Stimulated activated CD8-positive, alpha-beta memory T cell treated with anti-CD3 and anti-CD28 coated beads, Interleukin-15, amount 100 ng/mL, for 1 hour (primary cell): ENCODE data around the gene PRR23E.

ENCODE experiments used
- DNase-seq: peaks from one replicate; pipeline ENCODE4 v3.0.0-alpha.2; 2020; ENCODE audit warnings: low read depth

Gene PRR23E

DNA sequence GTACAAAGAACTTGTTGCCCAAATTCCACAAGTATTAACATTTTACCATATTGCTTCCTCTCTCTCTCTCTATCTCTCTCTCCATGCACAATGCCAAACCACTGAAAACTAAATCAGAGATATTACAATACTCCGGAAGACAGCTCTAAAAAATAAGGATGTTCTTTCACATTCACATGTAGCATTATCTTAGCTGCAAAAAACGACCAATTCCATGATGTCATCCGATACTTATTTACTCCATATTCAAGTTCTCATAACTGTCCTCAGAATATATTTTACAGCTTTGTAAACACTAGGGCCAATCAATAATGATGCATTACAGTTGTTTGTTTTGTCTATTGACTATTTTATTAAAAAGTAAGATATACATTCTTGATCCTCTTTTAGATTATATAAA, 7.7 kb upstream of the PRR23E start:
- no peak for DNase-seq

DNA sequence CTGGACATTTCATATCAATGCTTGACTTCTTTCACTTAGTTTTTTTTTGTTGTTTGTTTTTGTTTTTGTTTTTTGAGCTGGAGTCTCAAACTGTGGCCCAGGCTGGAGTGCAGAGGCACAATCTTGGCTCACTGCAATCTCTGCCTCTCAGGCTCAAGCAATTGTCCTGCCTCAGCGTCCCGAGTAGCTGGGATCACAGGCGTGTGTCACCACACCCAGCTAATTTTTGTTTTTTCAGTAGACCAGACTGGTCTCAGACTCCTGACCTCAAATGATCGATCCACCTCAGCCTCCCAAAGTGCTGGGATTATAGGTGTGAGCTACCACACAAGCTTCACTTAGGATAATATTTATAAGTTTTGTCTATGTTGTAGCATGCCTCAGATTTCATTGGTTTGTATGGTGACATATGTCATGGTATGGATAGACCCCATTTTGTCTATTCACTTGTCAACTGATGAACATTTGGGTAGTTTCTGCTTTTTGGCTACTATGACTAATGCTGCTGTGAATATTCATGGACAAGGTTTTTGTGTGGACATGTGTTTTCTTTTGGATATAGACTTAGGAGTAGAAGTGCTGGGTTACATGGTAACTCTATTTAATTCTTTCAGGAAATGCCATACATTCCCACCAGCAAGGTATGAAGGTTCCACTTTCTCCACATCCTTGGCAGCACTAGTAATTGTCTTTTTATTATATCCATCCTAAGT, 6.8 kb upstream of the PRR23E start:
- no peak for DNase-seq

DNA sequence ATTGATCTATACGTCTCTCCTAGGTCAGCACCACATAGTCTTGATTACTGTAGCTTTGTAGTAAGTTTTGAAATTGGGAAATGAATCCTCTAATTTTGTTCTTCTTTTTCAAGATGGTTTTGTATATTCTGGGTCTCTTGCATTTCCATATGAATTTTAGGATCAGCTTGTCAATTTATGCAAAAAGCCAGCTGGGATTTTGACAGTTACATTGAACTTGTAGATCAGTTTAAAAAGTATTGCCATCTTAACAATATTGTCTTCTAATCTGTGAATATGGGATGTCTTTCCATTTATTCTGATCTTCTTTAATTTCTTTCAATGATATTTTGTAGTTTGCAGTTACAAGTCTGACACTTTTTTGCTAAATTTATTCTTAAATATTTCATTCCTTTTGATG, 5.6 kb upstream of the PRR23E start:
- no peak for DNase-seq

DNA sequence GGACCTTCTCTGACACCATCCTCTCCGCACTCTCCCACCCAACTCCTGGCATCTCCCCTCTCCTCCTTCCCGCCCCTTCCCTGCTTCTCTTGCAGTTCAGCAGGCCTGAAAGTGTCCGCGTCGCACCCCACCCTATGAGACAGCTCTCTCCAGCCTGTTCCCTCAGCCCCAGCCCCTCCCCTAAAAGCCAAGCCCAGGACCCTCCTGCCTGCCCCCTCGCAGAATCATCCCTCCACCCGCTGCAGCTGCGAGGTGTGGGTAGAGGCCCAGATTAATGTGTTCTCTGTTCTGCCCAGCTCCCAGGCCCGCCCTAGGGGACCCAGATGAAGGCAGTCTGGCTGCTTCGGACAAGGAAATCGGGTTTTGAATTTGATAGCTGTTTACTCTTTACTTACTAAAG, 410 bp downstream of the PRR23E start:
- no peak for DNase-seq

DNA sequence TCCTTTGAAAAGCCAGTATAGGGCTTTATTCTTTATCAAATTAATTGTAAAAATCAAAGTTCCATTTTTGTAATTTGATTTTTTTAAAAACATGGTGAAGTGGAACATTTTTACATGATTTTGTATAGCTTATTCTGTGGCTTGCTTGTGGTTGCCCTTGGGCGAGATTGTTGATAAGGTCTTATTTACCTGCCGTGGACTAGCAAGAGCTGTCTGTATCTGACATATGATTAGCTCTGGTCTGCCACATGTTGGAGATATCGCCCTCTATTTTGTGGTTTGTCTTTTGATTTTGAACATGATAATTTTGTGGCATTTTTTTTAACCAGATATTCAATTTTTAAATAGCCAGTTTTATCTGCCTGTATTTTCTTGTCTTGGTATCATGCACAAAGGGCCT, 844 bp downstream of the PRR23E start:
- DNase-seq = no peak

DNA sequence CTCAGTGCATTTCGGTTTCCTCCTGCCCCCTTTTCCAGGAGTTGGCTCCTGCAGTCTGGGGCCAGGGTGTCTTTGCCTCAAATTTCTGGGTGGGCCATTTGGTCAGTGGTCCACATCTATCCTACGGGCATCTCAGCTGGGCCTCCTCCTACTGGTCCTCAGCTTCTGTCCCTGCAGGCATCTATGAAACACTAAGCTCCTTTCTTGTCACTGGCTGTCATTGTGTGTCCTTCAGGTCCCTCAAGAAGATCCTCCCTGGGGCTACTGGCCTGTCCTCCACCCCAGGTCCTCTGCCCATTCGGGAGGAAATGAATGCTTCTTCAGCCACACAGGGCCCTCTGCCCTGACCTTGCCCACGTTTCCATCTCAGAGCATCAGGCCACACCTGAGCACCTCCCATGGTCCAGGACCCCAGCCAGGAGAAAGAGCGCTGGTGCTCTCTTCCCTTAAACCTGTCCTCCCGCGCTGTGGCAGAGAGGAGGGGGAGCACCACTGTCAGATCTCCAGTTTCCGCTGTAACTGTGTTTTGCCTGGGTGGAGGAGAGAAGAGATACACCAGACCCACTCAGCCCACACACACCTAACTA, 1.8 kb downstream of the PRR23E start:
- DNase-seq = no peak

DNA sequence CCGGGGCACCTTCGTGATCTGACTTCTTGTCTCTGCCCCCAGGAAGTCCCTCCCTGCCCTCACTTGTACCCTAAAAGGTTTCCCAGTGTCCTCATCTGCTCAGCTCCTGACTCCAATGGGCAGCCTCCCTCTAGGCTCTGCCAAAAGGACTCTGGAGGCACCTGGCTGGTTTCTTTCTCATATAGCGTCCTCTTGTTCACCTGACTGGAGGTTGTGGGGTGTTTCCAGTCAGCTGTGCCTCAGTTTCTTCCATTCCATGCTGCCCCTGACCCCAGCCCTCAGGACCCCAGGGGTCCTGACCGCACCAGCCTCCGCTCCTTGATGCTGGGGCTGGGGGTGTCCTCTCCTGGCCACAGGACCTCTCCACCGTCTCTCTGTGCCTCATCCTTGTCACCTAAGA, 2.5 kb downstream of the PRR23E start:
- DNase-seq = no peak

DNA sequence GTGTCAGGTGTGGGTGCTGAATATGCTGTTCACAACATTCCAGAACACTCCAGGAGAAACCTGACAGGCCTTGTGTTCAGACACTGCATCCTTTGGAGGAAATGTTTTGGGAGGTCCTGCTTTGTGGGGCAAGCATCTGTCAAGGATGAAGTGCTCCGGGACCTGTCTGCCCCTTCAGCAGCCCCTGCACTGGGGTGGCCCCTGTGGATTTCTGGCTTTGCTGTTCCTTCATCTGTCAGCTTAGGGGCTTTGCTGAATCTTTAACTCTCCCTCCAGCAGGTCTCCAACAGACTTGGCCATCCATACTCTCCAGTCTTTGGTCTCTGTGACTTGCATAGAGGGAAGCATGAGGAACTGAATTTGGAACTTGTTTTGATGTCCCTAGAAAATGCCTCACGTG, 3.1 kb downstream of the PRR23E start:
- no peak for DNase-seq

DNA sequence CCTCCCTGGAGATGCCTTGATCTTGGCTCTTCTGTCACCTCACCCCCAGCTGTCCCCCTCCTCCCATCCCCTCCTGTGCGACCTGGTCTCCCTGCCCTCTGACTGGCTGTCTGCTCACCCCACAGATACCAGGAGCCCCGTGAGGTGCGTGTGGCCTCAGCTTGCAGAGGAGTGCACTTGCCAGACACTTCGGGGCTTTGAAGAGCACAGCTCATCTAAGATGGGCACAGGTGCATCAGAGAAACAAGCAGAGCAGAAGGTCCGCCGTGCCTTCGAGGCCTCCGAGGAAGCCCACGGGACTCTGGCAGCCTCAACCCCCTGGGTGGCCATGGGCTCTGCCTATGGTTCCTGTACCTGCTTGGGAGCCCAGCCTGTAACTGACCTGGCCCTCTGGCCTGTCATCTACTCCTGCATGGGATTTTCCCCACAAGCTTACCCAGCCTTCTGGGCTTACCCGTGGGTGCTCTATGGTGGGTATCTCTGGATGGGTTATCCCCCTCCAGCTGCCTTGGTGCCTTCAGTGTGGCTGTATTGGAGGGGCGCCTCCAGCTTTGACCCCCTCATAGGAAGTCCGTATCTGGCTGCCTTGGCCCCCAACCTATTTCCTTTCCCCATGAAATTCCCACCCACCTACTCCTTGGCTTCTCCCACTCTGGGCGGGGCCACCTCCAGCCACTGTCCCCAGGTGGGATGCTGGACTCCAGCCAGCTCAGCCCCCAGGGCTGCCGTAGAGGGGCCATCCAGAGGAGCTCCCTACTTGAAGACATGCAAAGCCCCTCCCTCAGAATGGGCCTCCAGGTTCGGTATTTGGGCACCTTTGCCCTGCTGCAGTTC, 3.8 kb downstream of the PRR23E start:
- DNase-seq = no peak

DNA sequence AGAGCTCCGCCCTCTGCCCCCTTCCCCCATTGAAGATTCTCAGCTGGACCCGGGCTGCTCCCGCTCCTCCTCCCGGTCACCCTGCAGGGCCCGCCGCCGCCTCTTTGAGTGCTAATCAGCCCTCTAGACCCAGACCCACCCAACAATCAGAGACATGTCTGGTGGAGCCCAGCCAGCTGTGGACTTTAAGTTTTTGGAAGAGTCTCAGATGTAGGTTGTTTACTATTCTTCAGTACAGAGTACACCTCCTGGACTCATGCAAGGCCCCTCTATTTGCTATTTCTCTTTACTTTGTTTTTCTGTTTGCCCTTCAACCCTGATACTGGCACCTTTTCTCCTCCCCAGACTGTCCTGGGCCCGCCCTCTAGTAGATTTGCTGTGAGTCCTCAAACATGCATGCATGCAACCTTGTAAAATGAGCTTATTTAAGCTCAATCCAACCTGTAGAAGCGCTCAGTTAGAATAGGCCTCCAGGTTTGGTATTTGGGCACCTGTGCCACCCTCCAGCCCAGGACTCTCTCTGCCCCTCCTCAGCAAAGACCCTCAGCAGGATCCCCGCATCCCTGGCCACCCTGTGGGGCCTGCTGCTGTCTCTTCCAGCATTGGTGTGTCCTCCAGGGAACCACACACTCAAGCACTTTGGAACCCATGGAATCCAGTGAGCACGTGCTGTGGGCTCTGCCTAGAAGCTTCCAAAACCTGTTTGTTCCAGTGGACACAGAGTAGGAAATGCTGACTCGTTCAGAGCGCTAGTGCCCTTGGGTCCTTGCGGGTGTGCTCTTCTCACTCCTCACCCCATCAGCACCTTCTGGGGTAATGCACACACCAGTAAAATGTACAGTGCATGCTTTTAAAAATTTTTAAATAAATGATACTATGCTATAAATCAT, 4.6 kb downstream of the PRR23E start:
- DNase-seq = no peak

DNA sequence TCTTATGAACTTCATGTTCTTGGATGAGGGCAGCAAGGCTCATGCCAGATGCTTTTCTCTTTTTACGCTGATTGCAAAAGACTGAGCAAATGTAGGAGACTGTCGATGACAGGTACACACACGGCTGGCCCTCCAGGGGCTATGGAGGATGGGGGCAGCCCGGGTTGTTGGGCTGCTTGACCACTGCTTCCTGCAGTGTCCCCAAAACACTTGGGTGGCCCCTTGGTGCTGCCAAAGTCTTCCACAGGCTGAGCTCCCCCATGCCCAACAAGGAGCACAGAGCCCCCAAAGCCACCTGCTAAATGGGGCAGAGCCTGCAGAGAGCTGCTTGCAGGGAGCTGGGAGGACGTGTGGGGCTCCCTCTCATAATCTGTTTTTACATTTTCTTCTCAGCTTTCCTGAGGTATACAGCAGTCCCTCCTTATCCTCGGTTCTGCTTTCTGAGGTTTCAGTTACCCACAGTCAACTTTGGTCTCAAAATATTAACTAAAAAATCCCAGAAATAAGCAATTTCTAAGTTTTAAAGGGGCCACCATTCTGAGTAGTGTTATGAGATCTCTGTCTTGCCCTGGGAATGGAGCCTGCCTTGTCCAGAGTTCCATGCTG, 7.3 kb downstream of the PRR23E start:
- no peak for DNase-seq

DNA sequence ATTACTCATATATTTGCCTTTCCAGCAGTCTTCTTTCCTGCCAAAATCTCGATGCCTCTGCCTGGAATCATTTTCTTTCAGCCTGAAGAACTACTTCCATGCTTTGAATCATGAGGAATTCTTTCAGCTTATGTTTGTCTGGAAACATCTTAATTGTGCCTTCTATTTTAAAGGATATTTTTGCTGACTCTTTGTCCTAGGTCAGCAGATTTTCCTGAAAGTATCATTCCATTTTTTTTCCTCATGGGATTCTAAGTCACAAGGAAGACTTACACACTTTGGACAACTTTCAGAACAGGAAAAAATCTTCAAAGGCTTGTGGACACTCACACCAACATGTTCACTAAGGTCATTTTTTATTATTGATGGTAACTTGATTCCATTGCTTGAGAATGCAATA, 10.1 kb downstream of the PRR23E start:
- no peak for DNase-seq

DNA sequence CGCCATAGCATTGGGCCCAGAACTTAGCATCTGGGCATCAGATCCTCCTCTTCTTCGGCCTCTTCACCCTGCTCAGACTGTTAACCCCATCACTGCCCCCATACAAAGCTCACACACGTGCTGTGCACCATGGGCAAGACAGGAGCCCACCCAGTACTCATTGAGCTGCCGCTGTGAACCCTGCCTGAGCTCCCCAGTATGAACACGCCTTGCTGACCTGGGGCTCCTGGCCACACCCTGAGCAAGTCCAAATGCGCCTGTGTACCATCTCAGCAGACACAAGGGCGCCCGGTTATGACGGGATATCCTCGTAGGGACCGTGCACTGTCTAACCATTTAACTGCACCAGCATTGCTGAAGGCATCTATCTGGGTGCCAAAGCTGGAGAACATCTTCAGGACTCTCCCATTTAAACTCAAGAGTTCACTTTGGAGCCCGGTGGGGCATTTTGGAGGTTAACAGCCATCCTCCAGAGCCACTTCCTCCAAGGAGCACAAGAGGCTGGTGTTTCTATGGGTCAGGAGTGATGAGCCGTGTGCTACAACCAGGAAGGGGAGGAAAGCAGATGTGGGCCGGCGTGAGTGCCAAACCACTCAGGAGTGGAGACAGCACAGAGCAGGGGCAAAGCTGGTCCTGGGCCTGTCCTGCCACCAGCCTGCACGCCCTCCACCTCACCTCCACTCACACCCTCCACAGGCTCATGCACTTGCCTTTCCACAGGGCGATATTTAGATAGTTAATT, 12.1 kb downstream of the PRR23E start:
- no peak for DNase-seq

DNA sequence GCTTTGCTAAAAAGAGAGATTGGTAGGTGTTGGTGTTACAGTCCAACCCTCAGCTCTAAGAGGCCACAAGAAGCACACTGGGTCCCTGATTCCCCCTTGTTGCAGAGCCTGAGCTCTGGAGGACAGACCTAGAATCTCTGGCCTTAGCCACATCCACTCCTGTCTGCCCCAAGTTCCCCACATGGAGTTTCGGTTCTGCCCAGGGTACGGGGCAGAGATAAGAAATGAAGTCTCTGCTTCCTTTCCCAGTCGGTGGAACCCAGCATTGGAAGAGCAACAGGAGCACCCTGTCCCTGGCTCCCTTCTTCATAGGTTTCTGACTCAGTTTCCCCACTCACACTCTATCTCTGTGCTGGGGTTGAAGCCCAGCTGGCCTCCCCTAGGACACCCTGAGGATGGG, 13.2 kb downstream of the PRR23E start:
- no peak for DNase-seq

DNA sequence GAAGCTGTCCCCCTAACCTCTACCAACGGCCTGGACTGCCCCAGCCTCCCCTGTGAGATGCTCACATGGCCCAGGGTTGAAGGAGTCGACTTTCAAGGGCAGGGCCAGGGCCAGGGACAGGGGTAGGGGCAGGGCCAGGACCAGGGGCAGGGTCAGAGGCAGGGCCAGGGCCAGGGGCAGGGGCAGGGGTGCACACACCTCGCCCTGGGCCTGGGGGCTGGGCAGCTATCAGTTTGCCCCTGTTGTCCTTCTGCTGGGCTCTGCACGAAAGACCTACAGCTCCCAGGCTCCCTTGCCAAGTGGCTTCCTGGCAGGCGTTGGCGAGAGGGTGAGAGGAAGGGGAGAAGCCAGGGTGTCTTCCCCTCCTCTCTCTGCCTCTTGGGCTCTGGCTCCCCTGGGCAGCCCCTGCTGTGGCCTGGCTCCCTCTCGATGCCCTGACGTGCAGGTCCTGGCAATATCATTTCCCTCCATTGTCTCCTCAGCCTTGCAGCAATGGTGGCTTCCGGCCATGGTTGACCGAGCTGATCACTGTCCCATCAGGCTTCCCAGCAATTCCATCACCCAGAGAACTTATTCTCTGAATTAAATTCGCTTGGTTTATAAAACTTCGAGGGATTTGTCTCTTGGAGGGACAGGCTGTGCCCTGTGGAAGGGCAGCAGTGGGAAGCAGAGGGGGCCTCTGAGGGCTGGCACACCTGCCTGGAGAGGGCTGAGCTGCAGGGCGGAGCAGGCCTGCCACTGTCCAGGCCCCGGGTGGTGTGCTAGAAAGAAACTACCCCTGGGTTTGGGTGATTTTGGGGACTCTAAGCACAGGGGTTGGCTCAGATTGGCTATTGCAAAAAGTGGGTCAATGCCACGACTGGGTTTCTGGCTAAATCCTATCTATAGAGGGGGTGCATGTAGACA, 13.9 kb downstream of the PRR23E start:
- DNase-seq = no peak

DNA sequence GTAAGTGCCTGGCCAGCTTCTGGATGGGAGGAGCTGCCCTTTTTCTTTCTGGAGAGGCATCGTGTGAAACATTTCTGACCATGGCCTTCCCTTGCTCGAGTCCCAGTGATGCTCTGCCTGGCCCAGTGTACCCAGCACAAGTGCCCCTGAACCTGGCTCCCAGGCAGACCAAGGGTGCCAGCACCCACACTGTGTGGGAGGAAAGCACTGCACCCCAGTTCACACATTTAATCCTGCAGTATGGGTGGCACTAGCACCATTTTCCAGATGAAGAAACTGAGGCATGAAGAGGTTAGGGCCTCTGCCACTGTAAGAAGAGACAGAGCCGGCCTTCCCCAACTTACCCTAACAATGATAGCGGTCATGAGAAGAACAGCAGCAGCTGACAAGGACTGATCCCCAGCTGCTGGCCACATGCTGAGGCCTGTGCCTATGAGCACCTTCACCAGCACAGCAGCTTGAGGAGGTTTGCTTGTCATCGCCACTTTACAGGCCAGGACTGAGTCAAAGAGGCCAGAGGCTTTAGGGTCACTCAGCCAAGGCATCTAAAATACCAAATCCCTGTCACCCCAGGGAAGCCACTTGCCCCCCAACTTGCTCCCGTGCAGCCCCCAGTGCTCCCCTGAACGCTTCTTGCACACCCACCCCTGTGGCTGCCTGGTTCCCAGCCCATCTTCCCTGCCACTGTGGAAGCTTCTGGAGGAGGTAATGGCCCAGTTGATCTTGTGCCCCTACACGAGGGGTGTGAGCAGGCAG, 15.0 kb downstream of the PRR23E start:
- DNase-seq = no peak

DNA sequence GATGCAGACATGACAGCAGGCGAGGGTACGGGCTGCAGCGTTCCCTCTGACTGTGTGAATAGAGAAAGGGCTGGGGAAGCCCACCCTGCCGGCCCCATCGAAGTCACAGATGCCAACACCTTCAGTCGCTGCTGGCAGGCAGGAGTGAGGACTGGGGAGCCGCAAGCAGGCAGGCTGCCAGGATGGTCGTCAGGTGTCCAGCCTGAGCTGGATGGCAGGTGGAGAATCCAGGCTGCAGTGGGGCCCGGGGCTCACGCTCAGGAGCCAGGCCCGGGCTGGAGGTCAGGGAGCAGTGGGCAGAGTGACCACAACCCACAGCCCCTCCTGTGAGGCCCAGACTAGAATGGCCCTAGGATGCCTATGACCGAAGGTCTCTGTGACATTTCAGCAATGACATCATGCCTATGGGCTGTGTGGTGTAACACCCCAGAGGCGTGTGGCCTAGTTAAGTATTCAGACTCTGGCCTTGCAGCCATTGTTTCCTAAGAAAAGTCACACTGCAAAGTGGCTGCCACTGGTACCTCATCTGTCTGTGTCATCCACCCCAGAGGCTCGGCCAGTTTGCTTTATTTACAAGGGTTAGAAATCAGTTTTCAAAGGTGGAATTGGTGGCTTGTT, 15.7 kb downstream of the PRR23E start:
- DNase-seq = no peak

DNA sequence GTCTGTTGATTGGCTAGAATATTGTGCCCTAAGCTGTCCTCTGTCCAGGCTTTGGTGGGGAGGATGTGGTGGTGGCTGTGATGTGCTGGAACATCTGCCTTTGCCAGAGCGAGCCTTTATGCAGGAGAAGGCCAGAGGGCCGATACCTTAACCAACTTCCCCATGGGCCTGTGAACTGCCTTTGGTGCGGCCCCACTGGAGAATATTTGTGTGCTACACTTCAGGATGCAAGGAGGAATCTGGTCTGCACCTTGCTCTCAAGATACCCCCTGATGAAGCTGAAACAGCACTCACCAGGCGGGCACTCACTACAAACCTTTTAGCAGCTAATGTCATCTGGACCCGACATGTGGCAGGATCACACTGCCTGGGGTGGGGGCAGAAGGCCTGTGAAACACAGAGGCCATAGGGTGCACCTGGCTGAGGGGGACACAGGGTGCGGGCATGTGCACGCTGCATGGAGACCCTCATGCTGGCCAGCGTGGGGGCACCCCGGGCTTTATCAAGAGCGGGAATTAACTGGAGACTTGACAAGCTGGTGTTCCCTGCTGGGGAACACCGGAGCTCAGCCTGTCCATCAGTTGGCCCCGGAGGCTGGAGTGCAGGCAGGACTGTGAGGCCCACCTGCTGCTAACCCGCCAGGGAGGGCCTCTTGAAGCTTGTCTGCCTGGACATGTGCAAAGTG, 16.4 kb downstream of the PRR23E start:
- DNase-seq = no peak
